Nephron (organoid): ENCODE data around the gene PFKP.

Experiments
- H3K27ac Mint-ChIP-seq, 3 experiments: 2 replicates each; pipeline ENCODE4 v1.8.0; 2020; ENCODE audit warnings: mixed read lengths in 3 of 3, mild to moderate bottlenecking in 2 of 3, moderate library complexity in 1 of 3
- H3K27me3 Mint-ChIP-seq: 2 replicates; pipeline ENCODE4 v1.8.0; 2021; ENCODE audit warnings: low read depth, mild to moderate bottlenecking, moderate library complexity, mixed read lengths
- H3K36me3 Mint-ChIP-seq: 2 replicates; pipeline ENCODE4 v1.8.0; 2020; ENCODE audit warnings: low read depth, mixed read lengths
- H3K4me1 Mint-ChIP-seq: 2 replicates; pipeline ENCODE4 v1.8.0; 2020; ENCODE audit warnings: mixed read lengths
- H3K4me3 Mint-ChIP-seq, 3 experiments: 2 replicates each; pipeline ENCODE4 v1.8.0; 2020; ENCODE audit warnings: mild to moderate bottlenecking in 3 of 3, mixed read lengths in 3 of 3, moderate library complexity in 2 of 3
- H3K9me3 Mint-ChIP-seq: 2 replicates; pipeline ENCODE4 v1.8.0; 2020; ENCODE audit warnings: mixed read lengths
- CTCF ChIP-seq, 3 experiments: fragments of 200-600 bp; sonication (generic); IDR thresholded peaks; one replicate each; pipeline ENCODE4 v1.5.0; 2021; ENCODE audit warnings: antibody characterized with exemption in 3 of 3; ENCODE audit not compliant: unreplicated experiment in 3 of 3

PFKP gene

GRCh38 chr10:3074985-3075600, 7.7 kb downstream of the PFKP start:
- H3K9me3 Mint-ChIP-seq: no peaks in the 10 kb centered on the region
- peaks cover 19% of the 10 kb centered on the region for H3K4me1 Mint-ChIP-seq
- peaks cover 12% of the 10 kb centered on the region for H3K27me3 Mint-ChIP-seq
- no peak overlapping the region for H3K4me3 Mint-ChIP-seq
- H3K27ac Mint-ChIP-seq: peak overlapping the region in 1 of 3 experiments; percentile 67
- peaks cover 3% of the 10 kb centered on the region for H3K36me3 Mint-ChIP-seq
- no peak for TF ChIP-seq CTCF (IDR thresholded peaks at IDR 0.05; ENCODE audit: unreplicated experiment in 3 of 3)

- Mint-ChIP-seq H3K27me3 (peaks cover 10% of the 10 kb centered on the region), H3K4me1 (peaks cover 19% of the 10 kb centered on the region), H3K36me3 (peaks cover 3% of the 10 kb centered on the region), H3K9me3 (no peaks in the 10 kb centered on the region), H3K4me3 (no peak overlapping the region), H3K27ac (no peak overlapping the region)
- TF ChIP-seq CTCF (IDR thresholded peaks at IDR 0.05; ENCODE audit: unreplicated experiment in 3 of 3): no peak
These were observed 8.8 kb downstream of the PFKP start for GRCh38 chr10:3076138-3076537.

- TF ChIP-seq CTCF (IDR thresholded peaks at IDR 0.05; ENCODE audit: unreplicated experiment in 3 of 3): no peak
- Mint-ChIP-seq H3K27me3 (no peaks in the 10 kb centered on the region), H3K4me3 (no peak overlapping the region), H3K27ac (no peak overlapping the region), H3K36me3 (peaks cover 3% of the 10 kb centered on the region), H3K4me1 (peaks cover 19% of the 10 kb centered on the region), H3K9me3 (no peaks in the 10 kb centered on the region)
These were observed 10.2 kb downstream of the PFKP start for GRCh38 chr10:3077509-3077908.

- H3K27ac Mint-ChIP-seq: peak overlapping the region in 2 of 3 experiments; percentile 19 to 45
- H3K27me3 Mint-ChIP-seq: no peaks in the 10 kb centered on the region
- H3K4me1 Mint-ChIP-seq: peaks cover 19% of the 10 kb centered on the region
- TF ChIP-seq CTCF (IDR thresholded peaks at IDR 0.05; ENCODE audit: unreplicated experiment in 3 of 3): no peak
- H3K9me3 Mint-ChIP-seq: no peaks in the 10 kb centered on the region
- H3K4me3 Mint-ChIP-seq: no peak overlapping the region
- H3K36me3 Mint-ChIP-seq: peaks cover 3% of the 10 kb centered on the region
These were observed 10.7 kb downstream of the PFKP start for GRCh38 chr10:3077940-3078630.

GRCh38 chr10:3081383-3081981, 14.1 kb downstream of the PFKP start:
- H3K4me3 Mint-ChIP-seq: no peak overlapping the region

More at GRCh38 chr10:3081383-3081981, 14.1 kb downstream of the PFKP start:
- H3K9me3 Mint-ChIP-seq: no peaks in the 10 kb centered on the region
- no peak overlapping the region for H3K27ac Mint-ChIP-seq
- H3K4me1 Mint-ChIP-seq: peaks cover 11% of the 10 kb centered on the region
- H3K27me3 Mint-ChIP-seq: no peaks in the 10 kb centered on the region
- TF ChIP-seq CTCF (IDR thresholded peaks at IDR 0.05; ENCODE audit: unreplicated experiment in 3 of 3): no peak
- H3K36me3 Mint-ChIP-seq: peaks cover 7% of the 10 kb centered on the region
